ENCODE data around the gene LIM2. TPM values are rescaled to one million over a fixed set of nuclear protein-coding genes. Genes with fewer than 3 reads are reported as not detected.
A peak's percentile ranks its signal among the peaks of the same experiment; 100 is the strongest.

Gene LIM2
- total and polyA plus RNA-seq, 4 donors: not detected

GRCh38 chr19:51367565-51368365, 20.0 kb downstream of the LIM2 start:
- no peaks in the 10 kb centered on the region for H3K9me3 ChIP-seq (ENCODE audit: control insufficient read depth, insufficient read depth, low read length)
- peak overlapping the region; percentile 92 for H3K4me3 ChIP-seq (ENCODE audit: low read depth, low read length)
- H3K4me1 ChIP-seq (ENCODE audit: control insufficient read depth, insufficient read depth, low read length): peaks cover 38% of the 10 kb centered on the region
- H3K36me3 ChIP-seq (ENCODE audit: control insufficient read depth, insufficient read depth, low read length): no peaks in the 10 kb centered on the region
- H3K27ac ChIP-seq (ENCODE audit: low read depth, low read length): peak overlapping the region; percentile 97
- no peaks in the 10 kb centered on the region for H3K27me3 ChIP-seq (ENCODE audit: control insufficient read depth, insufficient read depth, low read length)
- DNase-seq (ENCODE audit: low read depth in 4 of 6, low spot score in 6 of 6): peak; percentile 82 to 99 (median 95)
- WGBS (ENCODE audit: insufficient coverage): under 1% methylated on average over 62 of the region's 64 CpGs

- H3K36me3 ChIP-seq (ENCODE audit: control insufficient read depth, insufficient read depth, low read length): no peaks in the 10 kb centered on the region
- H3K27me3 ChIP-seq (ENCODE audit: control insufficient read depth, insufficient read depth, low read length): no peaks in the 10 kb centered on the region
- WGBS (ENCODE audit: insufficient coverage): 0% methylated on average over 9 of the region's 15 CpGs
- peak overlapping the region; percentile 97 for H3K27ac ChIP-seq (ENCODE audit: low read depth, low read length)
- H3K4me1 ChIP-seq (ENCODE audit: control insufficient read depth, insufficient read depth, low read length): peaks cover 38% of the 10 kb centered on the region
- no peaks in the 10 kb centered on the region for H3K9me3 ChIP-seq (ENCODE audit: control insufficient read depth, insufficient read depth, low read length)
- DNase-seq (ENCODE audit: low read depth in 4 of 6, low spot score in 6 of 6): no peak
- peak overlapping the region; percentile 92 for H3K4me3 ChIP-seq (ENCODE audit: low read depth, low read length)
Measured at GRCh38 chr19:51367255-51367564, 20.6 kb downstream of the LIM2 start.

GRCh38 chr19:51366389-51367254, 21.2 kb downstream of the LIM2 start:
- H3K27me3 ChIP-seq (ENCODE audit: control insufficient read depth, insufficient read depth, low read length): no peaks in the 10 kb centered on the region
- under 1% methylated on average over 44 of the region's 54 CpGs for WGBS (ENCODE audit: insufficient coverage)

GRCh38 chr19:51365965-51366388, 21.8 kb downstream of the LIM2 start, which contains the start of gene ETFB:
Gene ETFB, minus strand, starts transcription at chr19:51366388. Its CDS starts 62 bp downstream, at chr19:51366326.
- peak in 2 of 6 donors; percentile 24 to 26 for DNase-seq (ENCODE audit: low read depth in 4 of 6, low spot score in 6 of 6)
- Histone ChIP-seq H3K27ac (ENCODE audit: low read depth, low read length) (peak within 1 kb of the TSS; percentile 97), H3K9me3 (ENCODE audit: control insufficient read depth, insufficient read depth, low read length) (no peaks in the 10 kb centered on the region), H3K4me1 (ENCODE audit: control insufficient read depth, insufficient read depth, low read length) (peaks cover 38% of the 10 kb centered on the region), H3K36me3 (ENCODE audit: control insufficient read depth, insufficient read depth, low read length) (no peaks in the 10 kb centered on the region), H3K4me3 (ENCODE audit: low read depth, low read length) (peak within 1 kb of the TSS; percentile 92), H3K27me3 (ENCODE audit: control insufficient read depth, insufficient read depth, low read length) (no peaks in the 10 kb centered on the region)
- WGBS (ENCODE audit: insufficient coverage): 0% methylated on average over 16 of the region's 27 CpGs

More at GRCh38 chr19:51366389-51367254, 21.2 kb downstream of the LIM2 start:
- H3K4me1 ChIP-seq (ENCODE audit: control insufficient read depth, insufficient read depth, low read length): peaks cover 38% of the 10 kb centered on the region
- H3K36me3 ChIP-seq (ENCODE audit: control insufficient read depth, insufficient read depth, low read length): no peaks in the 10 kb centered on the region
- DNase-seq (ENCODE audit: low read depth in 4 of 6, low spot score in 6 of 6): peak; percentile 94 to 99 (median 96)
- peak overlapping the region; percentile 92 for H3K4me3 ChIP-seq (ENCODE audit: low read depth, low read length)
- peak overlapping the region; percentile 97 for H3K27ac ChIP-seq (ENCODE audit: low read depth, low read length)
- no peaks in the 10 kb centered on the region for H3K9me3 ChIP-seq (ENCODE audit: control insufficient read depth, insufficient read depth, low read length)

- H3K27me3 ChIP-seq (ENCODE audit: control insufficient read depth, insufficient read depth, low read length): no peaks in the 10 kb centered on the region
- H3K9me3 ChIP-seq (ENCODE audit: control insufficient read depth, insufficient read depth, low read length): no peaks in the 10 kb centered on the region
- peak in 3 of 6 donors; percentile 6 to 44 (median 42) for DNase-seq (ENCODE audit: low read depth in 4 of 6, low spot score in 6 of 6)
- peaks cover 38% of the 10 kb centered on the region for H3K4me1 ChIP-seq (ENCODE audit: control insufficient read depth, insufficient read depth, low read length)
- 9% methylated on average over 10 of the region's 10 CpGs for WGBS (ENCODE audit: insufficient coverage)
- H3K4me3 ChIP-seq (ENCODE audit: low read depth, low read length): peak overlapping the region; percentile 92
- peak overlapping the region; percentile 90 for H3K27ac ChIP-seq (ENCODE audit: low read depth, low read length)
- H3K36me3 ChIP-seq (ENCODE audit: control insufficient read depth, insufficient read depth, low read length): no peaks in the 10 kb centered on the region
Measured at GRCh38 chr19:51365211-51365964, 22.4 kb downstream of the LIM2 start.

- Histone ChIP-seq H3K9me3 (ENCODE audit: control insufficient read depth, insufficient read depth, low read length) (no peaks in the 10 kb centered on the region), H3K4me1 (ENCODE audit: control insufficient read depth, insufficient read depth, low read length) (peaks cover 38% of the 10 kb centered on the region), H3K27ac (ENCODE audit: low read depth, low read length) (no peak overlapping the region), H3K27me3 (ENCODE audit: control insufficient read depth, insufficient read depth, low read length) (no peaks in the 10 kb centered on the region), H3K36me3 (ENCODE audit: control insufficient read depth, insufficient read depth, low read length) (no peaks in the 10 kb centered on the region), H3K4me3 (ENCODE audit: low read depth, low read length) (no peak overlapping the region)
- DNase-seq (ENCODE audit: low read depth in 4 of 6, low spot score in 6 of 6): no peak
- WGBS (ENCODE audit: insufficient coverage): 80% methylated on average over 13 of the region's 15 CpGs
Measured at GRCh38 chr19:51364200-51365106, 23.3 kb downstream of the LIM2 start.

- peaks cover 17% of the 10 kb centered on the region for H3K4me1 ChIP-seq (ENCODE audit: control insufficient read depth, insufficient read depth, low read length)
- H3K9me3 ChIP-seq (ENCODE audit: control insufficient read depth, insufficient read depth, low read length): no peaks in the 10 kb centered on the region
- no peaks in the 10 kb centered on the region for H3K27me3 ChIP-seq (ENCODE audit: control insufficient read depth, insufficient read depth, low read length)
- WGBS (ENCODE audit: insufficient coverage): 80% methylated on average over 13 of the region's 13 CpGs
- no peak overlapping the region for H3K4me3 ChIP-seq (ENCODE audit: low read depth, low read length)
- no peaks in the 10 kb centered on the region for H3K36me3 ChIP-seq (ENCODE audit: control insufficient read depth, insufficient read depth, low read length)
- DNase-seq (ENCODE audit: low read depth in 4 of 6, low spot score in 6 of 6): no peak
- H3K27ac ChIP-seq (ENCODE audit: low read depth, low read length): no peak overlapping the region
Measured at GRCh38 chr19:51361239-51361638, 26.5 kb downstream of the LIM2 start.

GRCh38 chr19:51359294-51359693, 28.5 kb downstream of the LIM2 start:
- H3K9me3 ChIP-seq (ENCODE audit: control insufficient read depth, insufficient read depth, low read length): no peaks in the 10 kb centered on the region
- peaks cover 3% of the 10 kb centered on the region for H3K4me1 ChIP-seq (ENCODE audit: control insufficient read depth, insufficient read depth, low read length)
- H3K27ac ChIP-seq (ENCODE audit: low read depth, low read length): peak overlapping the region; percentile 70
- no peaks in the 10 kb centered on the region for H3K27me3 ChIP-seq (ENCODE audit: control insufficient read depth, insufficient read depth, low read length)
- no CpG with 5 or more reads among the region's 4 CpGs for WGBS (ENCODE audit: insufficient coverage)
- DNase-seq (ENCODE audit: low read depth in 4 of 6, low spot score in 6 of 6): peak in 2 of 6 donors; percentile 28 to 79
- H3K4me3 ChIP-seq (ENCODE audit: low read depth, low read length): no peak overlapping the region
- H3K36me3 ChIP-seq (ENCODE audit: control insufficient read depth, insufficient read depth, low read length): no peaks in the 10 kb centered on the region

Data from spinal cord (tissue), 10 donors.